ENCODE results near the gene PCTP. TPM values are rescaled to one million over a fixed set of nuclear protein-coding genes. Genes with fewer than 3 reads are reported as not detected.

The PCTP gene
- total and polyA plus RNA-seq, 7 experiments from 2014 or later, result 1.2 to 7.4 (median 3.2) TPM

GRCh38 chr17:55731586-55732250 is 19.1 kb upstream of the PCTP start:
- H3K4me3 Mint-ChIP-seq, result no peak overlapping the region
- H3K27ac Mint-ChIP-seq, result no peak overlapping the region
- Histone ChIP-seq H3K4me1 (ENCODE audit: control insufficient read depth in 2 of 2, insufficient read depth in 2 of 2, low read length in 2 of 2) (no peaks in the 10 kb centered on the region), H3K9me3 (ENCODE audit: control insufficient read depth in 2 of 3, low read length in 3 of 3) (no peaks in the 10 kb centered on the region), H3K4me3 (ENCODE audit: low read length) (no peak overlapping the region), H3K36me3 (ENCODE audit: control insufficient read depth in 2 of 3, insufficient read depth in 3 of 3, low read length in 3 of 3) (no peaks in the 10 kb centered on the region), H3K27ac (ENCODE audit: low read depth, low read length) (no peak overlapping the region), H3K27me3 (ENCODE audit: control insufficient read depth in 2 of 2, insufficient read depth in 2 of 2, low read length in 2 of 2) (no peaks in the 10 kb centered on the region)
- DNase-seq, result no peak
- no peak for ATAC-seq
- intact Hi-C loops (cut with micrococcal nuclease), result no loop called here
- H3K27me3 Mint-ChIP-seq, result peaks cover 15 to 48% (median 27%) of the 10 kb centered on the region in 5 donors
- H3K4me1 Mint-ChIP-seq, result peaks cover 0 to 6% (median 0%) of the 10 kb centered on the region in 7 donors
- H3K9me3 Mint-ChIP-seq, result no peaks in the 10 kb centered on the region
- H3K36me3 Mint-ChIP-seq, result no peaks in the 10 kb centered on the region
- POLR2A ChIA-PET, result no interaction called here
- CTCF ChIA-PET, result interaction anchor here (0.8 kb wide), 1 partner anchor 205 kb away, joined by 3 read pairs; no protein-coding TSS in a partner anchor

- Mint-ChIP-seq H3K36me3 (no peaks in the 10 kb centered on the region), H3K4me1 (peaks cover 0 to 6% (median 0%) of the 10 kb centered on the region in 7 donors), H3K27ac (no peak overlapping the region), H3K4me3 (no peak overlapping the region), H3K9me3 (no peaks in the 10 kb centered on the region), H3K27me3 (peaks cover 5 to 27% (median 15%) of the 10 kb centered on the region in 5 donors)
- intact Hi-C loops (cut with micrococcal nuclease), result no loop called here
- Histone ChIP-seq H3K36me3 (ENCODE audit: control insufficient read depth in 2 of 3, insufficient read depth in 3 of 3, low read length in 3 of 3) (no peaks in the 10 kb centered on the region), H3K4me3 (ENCODE audit: low read length) (no peak overlapping the region), H3K9me3 (ENCODE audit: control insufficient read depth in 2 of 3, low read length in 3 of 3) (no peaks in the 10 kb centered on the region), H3K27ac (ENCODE audit: low read depth, low read length) (no peak overlapping the region), H3K4me1 (ENCODE audit: control insufficient read depth in 2 of 2, insufficient read depth in 2 of 2, low read length in 2 of 2) (no peaks in the 10 kb centered on the region), H3K27me3 (ENCODE audit: control insufficient read depth in 2 of 2, insufficient read depth in 2 of 2, low read length in 2 of 2) (no peaks in the 10 kb centered on the region)
- DNase-seq (no peak), ATAC-seq (no peak)
- CTCF ChIA-PET, result interaction anchor here (1.0 kb wide), 1 partner anchor 982 kb away, joined by 3 read pairs; no protein-coding TSS in a partner anchor
- POLR2A ChIA-PET, result no interaction called here
Observed at GRCh38 chr17:55734128-55734781, 16.6 kb upstream of the PCTP start.

- peaks cover 0 to 27% (median 10%) of the 10 kb centered on the region in 5 donors for H3K27me3 Mint-ChIP-seq
- peak in 6 of 9 donors; percentile 7 to 38 (median 30) for DNase-seq
- POLR2A ChIA-PET, result no interaction called here
- intact Hi-C loops (cut with micrococcal nuclease), result loop anchor here (1.0 to 5.0 kb wide), 2 partner anchors 210 to 581 kb away; no protein-coding TSS in a partner anchor
- H3K4me3 Mint-ChIP-seq, result no peak overlapping the region
- Histone ChIP-seq H3K36me3 (ENCODE audit: control insufficient read depth in 2 of 3, insufficient read depth in 3 of 3, low read length in 3 of 3) (no peaks in the 10 kb centered on the region), H3K4me1 (ENCODE audit: control insufficient read depth in 2 of 2, insufficient read depth in 2 of 2, low read length in 2 of 2) (no peaks in the 10 kb centered on the region), H3K27ac (ENCODE audit: low read depth, low read length) (no peak overlapping the region), H3K9me3 (ENCODE audit: control insufficient read depth in 2 of 3, low read length in 3 of 3) (no peaks in the 10 kb centered on the region), H3K4me3 (ENCODE audit: low read length) (no peak overlapping the region), H3K27me3 (ENCODE audit: control insufficient read depth in 2 of 2, insufficient read depth in 2 of 2, low read length in 2 of 2) (no peaks in the 10 kb centered on the region)
- peak; percentile 61 for ATAC-seq
- no peak overlapping the region for H3K27ac Mint-ChIP-seq
- CTCF ChIA-PET, result interaction anchor here (0.6 kb wide), 1 partner anchor 9 kb away, joined by 3 read pairs; no protein-coding TSS in a partner anchor
- no peaks in the 10 kb centered on the region for H3K36me3 Mint-ChIP-seq
- no peaks in the 10 kb centered on the region for H3K9me3 Mint-ChIP-seq
- peaks cover 0 to 6% (median 0%) of the 10 kb centered on the region in 7 donors for H3K4me1 Mint-ChIP-seq
Observed at GRCh38 chr17:55735731-55736405, 15.0 kb upstream of the PCTP start.

- H3K4me3 ChIP-seq (ENCODE audit: low read length), result no peak overlapping the region
- intact Hi-C loops (cut with micrococcal nuclease), result loop anchor here in 1 of 2 donors (5.0 kb wide), 1 partner anchor 579 kb away; no protein-coding TSS in a partner anchor
- H3K4me3 Mint-ChIP-seq, result no peak overlapping the region
- H3K27ac Mint-ChIP-seq, result no peak overlapping the region
- CTCF ChIA-PET, result no interaction called here
- no peak for ATAC-seq
- DNase-seq, result no peak
- H3K27ac ChIP-seq (ENCODE audit: low read depth, low read length), result no peak overlapping the region
- no peaks in the 10 kb centered on the region for H3K4me1 ChIP-seq (ENCODE audit: control insufficient read depth in 2 of 2, insufficient read depth in 2 of 2, low read length in 2 of 2)
- no peaks in the 10 kb centered on the region for H3K27me3 ChIP-seq (ENCODE audit: control insufficient read depth in 2 of 2, insufficient read depth in 2 of 2, low read length in 2 of 2)
- no peaks in the 10 kb centered on the region for H3K9me3 Mint-ChIP-seq
- peaks cover 0 to 6% (median 0%) of the 10 kb centered on the region in 7 donors for H3K4me1 Mint-ChIP-seq
- no peaks in the 10 kb centered on the region for H3K36me3 Mint-ChIP-seq
- no peaks in the 10 kb centered on the region for H3K36me3 ChIP-seq (ENCODE audit: control insufficient read depth in 2 of 3, insufficient read depth in 3 of 3, low read length in 3 of 3)
- POLR2A ChIA-PET, result no interaction called here
- no peaks in the 10 kb centered on the region for H3K9me3 ChIP-seq (ENCODE audit: control insufficient read depth in 2 of 3, low read length in 3 of 3)
- peaks cover 2 to 18% (median 8%) of the 10 kb centered on the region in 5 donors for H3K27me3 Mint-ChIP-seq
Observed at GRCh38 chr17:55737976-55738501, 12.8 kb upstream of the PCTP start.

GRCh38 chr17:55740511-55741355 is 10.1 kb upstream of the PCTP start:
- H3K4me1 ChIP-seq (ENCODE audit: control insufficient read depth in 2 of 2, insufficient read depth in 2 of 2, low read length in 2 of 2), result no peaks in the 10 kb centered on the region
- no peak overlapping the region for H3K4me3 ChIP-seq (ENCODE audit: low read length)
- ATAC-seq (no peak), DNase-seq (no peak)
- H3K27ac Mint-ChIP-seq, result no peak overlapping the region
- intact Hi-C loops (cut with micrococcal nuclease), result no loop called here
- no peaks in the 10 kb centered on the region for H3K9me3 ChIP-seq (ENCODE audit: control insufficient read depth in 2 of 3, low read length in 3 of 3)
- no peaks in the 10 kb centered on the region for H3K36me3 ChIP-seq (ENCODE audit: control insufficient read depth in 2 of 3, insufficient read depth in 3 of 3, low read length in 3 of 3)
- H3K4me3 Mint-ChIP-seq, result no peak overlapping the region
- H3K9me3 Mint-ChIP-seq, result no peaks in the 10 kb centered on the region
- H3K27ac ChIP-seq (ENCODE audit: low read depth, low read length), result no peak overlapping the region
- ChIA-PET POLR2A (no interaction called here), CTCF (no interaction called here)
- no peaks in the 10 kb centered on the region for H3K27me3 ChIP-seq (ENCODE audit: control insufficient read depth in 2 of 2, insufficient read depth in 2 of 2, low read length in 2 of 2)
- peaks cover 10 to 23% (median 12%) of the 10 kb centered on the region in 5 donors for H3K27me3 Mint-ChIP-seq
- peaks cover 0 to 1% (median 0%) of the 10 kb centered on the region in 7 donors for H3K4me1 Mint-ChIP-seq
- no peaks in the 10 kb centered on the region for H3K36me3 Mint-ChIP-seq

- DNase-seq, result no peak
- POLR2A ChIA-PET, result no interaction called here
- no peak overlapping the region for H3K4me3 Mint-ChIP-seq
- H3K27me3 ChIP-seq (ENCODE audit: control insufficient read depth in 2 of 2, insufficient read depth in 2 of 2, low read length in 2 of 2), result no peaks in the 10 kb centered on the region
- H3K27me3 Mint-ChIP-seq, result peaks cover 14 to 27% (median 18%) of the 10 kb centered on the region in 5 donors
- H3K36me3 Mint-ChIP-seq, result no peaks in the 10 kb centered on the region
- no peaks in the 10 kb centered on the region for H3K9me3 Mint-ChIP-seq
- H3K4me1 ChIP-seq (ENCODE audit: control insufficient read depth in 2 of 2, insufficient read depth in 2 of 2, low read length in 2 of 2), result no peaks in the 10 kb centered on the region
- H3K27ac ChIP-seq (ENCODE audit: low read depth, low read length), result no peak overlapping the region
- H3K4me3 ChIP-seq (ENCODE audit: low read length), result no peak overlapping the region
- intact Hi-C loops (cut with micrococcal nuclease), result no loop called here
- H3K27ac Mint-ChIP-seq, result no peak overlapping the region
- H3K9me3 ChIP-seq (ENCODE audit: control insufficient read depth in 2 of 3, low read length in 3 of 3), result no peaks in the 10 kb centered on the region
- peaks cover 0 to 1% (median 0%) of the 10 kb centered on the region in 7 donors for H3K4me1 Mint-ChIP-seq
- ATAC-seq, result no peak
- no peaks in the 10 kb centered on the region for H3K36me3 ChIP-seq (ENCODE audit: control insufficient read depth in 2 of 3, insufficient read depth in 3 of 3, low read length in 3 of 3)
- CTCF ChIA-PET, result no interaction called here
Observed at GRCh38 chr17:55741356-55741700, 9.5 kb upstream of the PCTP start.
